Ascending aorta (tissue), 2 donors: ENCODE measurements around the gene CPLANE2. TPM values are rescaled to one million over a fixed set of nuclear protein-coding genes. Genes with fewer than 3 reads are reported as not detected.

Source experiments
- DNase-seq, 2 donors: peaks; one replicate each; pipeline ENCODE4 v3.0.0-alpha.2; 2019; ENCODE audit warnings: low spot score in 2 of 2
- H3K27ac ChIP-seq, 2 donors: fragments of 200-600 bp; sonication (generic); one replicate each; pipeline ENCODE4 v1.5.1; 2016 to 2017; ENCODE audit warnings: mild to moderate bottlenecking in 1 of 2
- H3K27me3 ChIP-seq: fragments of 200-600 bp; sonication (generic); one replicate; pipeline ENCODE4 v1.5.1; 2017
- H3K36me3 ChIP-seq, 2 donors: fragments of 200-600 bp; sonication (generic); one replicate each; pipeline ENCODE4 v1.5.1; 2016
- H3K4me1 ChIP-seq, 2 donors: fragments of 200-600 bp; sonication (generic); one replicate each; pipeline ENCODE4 v1.5.1; 2016 to 2017; ENCODE audit warnings: mild to moderate bottlenecking in 1 of 2
- H3K4me3 ChIP-seq, 2 donors: fragments of 200-600 bp; sonication (generic); one replicate each; pipeline ENCODE4 v1.5.1; 2016 to 2017; ENCODE audit warnings: mild to moderate bottlenecking in 1 of 2
- H3K9me3 ChIP-seq, 2 donors: fragments of 200-600 bp; sonication (generic); one replicate each; pipeline ENCODE4 v1.5.1; 2016
- intact Hi-C: fragments of 100-400 bp; cut with DNase I; formaldehyde crosslinking; loops from one replicate; pipeline ENCODE4 v1.15.1; 2023
- total RNA-seq: library from RNA; depleted of rRNA; stranded (reverse); fragments of >200 nt; gene quantifications from one replicate; pipeline ENCODE4 v1.1.0, GENCODE V29; 2016
- TF ChIP-seq, protein P1 (sequence below), 3 experiments: fragments of 200-600 bp in 2 of 3; fragments of 450-650 bp in 1 of 3; sonication (generic) in 2 of 3; IDR thresholded peaks; one replicate each; pipeline ENCODE4 v1.5.1; 2016 to 2019; ENCODE audit warnings: antibody characterized with exemption in 3 of 3, mild to moderate bottlenecking in 1 of 3, moderate library complexity in 1 of 3

The CPLANE2 gene, protein sequence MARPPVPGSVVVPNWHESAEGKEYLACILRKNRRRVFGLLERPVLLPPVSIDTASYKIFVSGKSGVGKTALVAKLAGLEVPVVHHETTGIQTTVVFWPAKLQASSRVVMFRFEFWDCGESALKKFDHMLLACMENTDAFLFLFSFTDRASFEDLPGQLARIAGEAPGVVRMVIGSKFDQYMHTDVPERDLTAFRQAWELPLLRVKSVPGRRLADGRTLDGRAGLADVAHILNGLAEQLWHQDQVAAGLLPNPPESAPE
- total RNA-seq: not detected

DNA sequence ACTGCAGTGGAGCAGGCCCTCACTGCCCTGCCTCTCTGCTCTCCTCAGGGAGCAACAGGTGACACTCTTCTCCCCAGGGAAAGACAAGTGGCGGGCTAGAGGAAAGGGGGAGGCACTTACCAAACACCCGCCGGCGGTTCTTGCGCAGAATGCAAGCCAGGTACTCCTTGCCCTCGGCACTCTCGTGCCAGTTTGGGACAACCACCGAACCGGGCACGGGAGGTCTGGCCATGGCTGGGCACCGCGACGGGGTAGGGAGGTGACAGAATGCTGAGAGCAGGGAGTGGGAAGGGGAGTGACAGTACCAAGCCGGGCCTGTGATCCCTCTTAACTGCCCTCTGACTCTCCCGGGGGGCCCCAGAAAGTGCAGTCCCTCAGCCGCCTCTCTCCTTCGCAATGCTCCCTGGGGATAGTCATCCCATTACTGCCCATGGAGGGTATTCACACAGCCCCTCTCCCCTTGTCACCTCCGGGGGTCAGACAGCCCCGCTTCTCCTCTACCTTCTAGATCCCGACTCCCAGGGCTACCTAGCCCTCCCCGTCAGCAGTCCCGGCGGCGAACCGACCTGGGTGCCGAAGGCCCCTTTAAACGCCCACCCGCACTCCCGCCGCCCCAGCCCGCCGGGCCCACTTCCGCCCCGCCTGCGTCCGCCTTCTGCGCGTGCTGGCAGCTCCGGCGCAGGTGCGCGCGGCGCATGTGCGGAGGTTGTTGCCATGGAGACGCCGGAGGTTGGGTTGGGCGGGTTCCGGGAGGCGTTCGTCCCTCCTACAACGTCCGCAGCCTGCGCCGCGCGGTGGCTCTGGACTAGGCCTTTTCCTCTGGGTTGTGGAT lies at the start of gene CPLANE2:
Gene CPLANE2 (minus strand): TSS at position 673 of the 832 bp plus-strand sequence. CDS start 441 bp downstream, at position 232.
- H3K4me1 ChIP-seq: peaks cover 0 to 19% of the 10 kb centered on the region in 2 donors
- TF ChIP-seq, protein P1, sequence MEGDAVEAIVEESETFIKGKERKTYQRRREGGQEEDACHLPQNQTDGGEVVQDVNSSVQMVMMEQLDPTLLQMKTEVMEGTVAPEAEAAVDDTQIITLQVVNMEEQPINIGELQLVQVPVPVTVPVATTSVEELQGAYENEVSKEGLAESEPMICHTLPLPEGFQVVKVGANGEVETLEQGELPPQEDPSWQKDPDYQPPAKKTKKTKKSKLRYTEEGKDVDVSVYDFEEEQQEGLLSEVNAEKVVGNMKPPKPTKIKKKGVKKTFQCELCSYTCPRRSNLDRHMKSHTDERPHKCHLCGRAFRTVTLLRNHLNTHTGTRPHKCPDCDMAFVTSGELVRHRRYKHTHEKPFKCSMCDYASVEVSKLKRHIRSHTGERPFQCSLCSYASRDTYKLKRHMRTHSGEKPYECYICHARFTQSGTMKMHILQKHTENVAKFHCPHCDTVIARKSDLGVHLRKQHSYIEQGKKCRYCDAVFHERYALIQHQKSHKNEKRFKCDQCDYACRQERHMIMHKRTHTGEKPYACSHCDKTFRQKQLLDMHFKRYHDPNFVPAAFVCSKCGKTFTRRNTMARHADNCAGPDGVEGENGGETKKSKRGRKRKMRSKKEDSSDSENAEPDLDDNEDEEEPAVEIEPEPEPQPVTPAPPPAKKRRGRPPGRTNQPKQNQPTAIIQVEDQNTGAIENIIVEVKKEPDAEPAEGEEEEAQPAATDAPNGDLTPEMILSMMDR (IDR thresholded peaks at IDR 0.05): no peak
- DNase-seq: peak; percentile 68 to 97
- H3K4me3 ChIP-seq: peak within 1 kb of the TSS; percentile 67 to 72
- H3K27me3 ChIP-seq: no peaks in the 10 kb centered on the region
- no peaks in the 10 kb centered on the region for H3K9me3 ChIP-seq
- peak within 1 kb of the TSS; percentile 74 to 84 for H3K27ac ChIP-seq
- H3K36me3 ChIP-seq: no peaks in the 10 kb centered on the region
- intact Hi-C loops: loop anchor here (1.0 to 2.0 kb wide), 3 partner anchors 13 to 30 kb away; no protein-coding TSS in a partner anchor

DNA sequence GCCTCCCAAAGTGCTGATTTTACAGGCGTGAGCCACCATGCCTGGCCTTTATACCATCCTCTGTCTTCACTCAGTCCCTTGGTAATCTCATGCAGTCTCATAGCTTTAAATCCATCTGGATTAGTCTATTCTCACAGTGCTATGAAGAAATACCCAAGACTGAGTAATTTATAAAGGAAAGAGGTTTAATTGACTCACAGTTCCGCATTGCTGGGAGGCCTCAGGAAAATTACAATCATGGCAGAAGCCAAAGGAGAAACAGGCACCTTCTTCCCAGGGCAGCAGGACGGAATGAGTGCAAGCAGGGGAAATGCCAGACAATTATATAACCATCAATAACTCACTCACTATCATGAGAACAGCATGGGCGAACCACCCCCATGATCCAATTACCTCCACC lies 49.1 kb upstream of the CPLANE2 start:
- H3K36me3 ChIP-seq: peaks cover 24 to 39% of the 10 kb centered on the region in 2 donors
- H3K9me3 ChIP-seq: no peaks in the 10 kb centered on the region
- H3K4me1 ChIP-seq: peaks cover 0 to 21% of the 10 kb centered on the region in 2 donors
- H3K4me3 ChIP-seq: no peak overlapping the region
- H3K27me3 ChIP-seq: no peaks in the 10 kb centered on the region
- DNase-seq: no peak
- H3K27ac ChIP-seq: peak overlapping the region; percentile 60 to 87
- TF ChIP-seq, protein P1 (IDR thresholded peaks at IDR 0.05): no peak
- intact Hi-C loops: no loop called here

DNA sequence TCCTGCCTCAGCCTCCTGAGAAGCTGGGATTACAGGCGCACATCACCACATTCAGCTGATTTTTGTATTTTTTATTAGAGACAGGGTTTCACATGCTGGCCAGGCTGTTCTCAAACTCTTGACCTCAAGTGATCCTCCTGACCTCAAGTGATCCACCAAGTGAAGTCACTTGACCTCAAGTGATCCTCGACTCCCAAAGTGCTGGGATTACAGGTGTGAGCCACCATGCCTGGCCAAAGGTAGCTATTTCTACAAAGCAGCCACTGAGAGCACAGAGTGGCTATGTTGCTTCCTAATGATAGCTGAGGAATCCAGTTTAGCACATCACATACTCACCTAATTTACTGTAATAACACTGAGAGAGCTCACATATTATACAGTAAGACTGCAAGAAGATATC lies 44.8 kb upstream of the CPLANE2 start:
- peak in 1 of 2 donors; percentile 9 for DNase-seq
- intact Hi-C loops: no loop called here
- H3K36me3 ChIP-seq: peaks cover 4 to 27% of the 10 kb centered on the region in 2 donors
- TF ChIP-seq, protein P1 (IDR thresholded peaks at IDR 0.05): no peak
- no peak overlapping the region for H3K27ac ChIP-seq
- H3K4me3 ChIP-seq: no peak overlapping the region
- peaks cover 0 to 13% of the 10 kb centered on the region in 2 donors for H3K4me1 ChIP-seq
- no peaks in the 10 kb centered on the region for H3K9me3 ChIP-seq
- no peaks in the 10 kb centered on the region for H3K27me3 ChIP-seq

DNA sequence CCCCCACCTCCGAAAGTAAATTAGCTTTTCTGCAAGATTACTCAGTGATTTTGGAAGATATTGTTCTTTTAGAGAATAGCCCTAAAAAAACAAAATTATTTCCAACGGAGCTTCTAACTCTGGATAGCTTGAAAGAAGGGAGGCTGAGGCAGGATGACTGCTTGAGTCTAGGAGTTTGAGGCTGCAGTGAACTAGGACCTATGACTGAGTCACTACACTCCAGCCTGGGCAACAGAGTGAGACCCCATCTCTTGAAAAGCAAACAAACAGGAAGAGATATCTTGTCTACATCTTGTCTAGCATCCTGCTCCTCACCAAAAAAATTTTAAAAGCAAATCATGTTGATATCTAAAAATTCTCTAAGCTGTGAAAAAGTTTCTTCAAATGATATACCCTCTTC lies 42.2 kb upstream of the CPLANE2 start:
- Histone ChIP-seq H3K4me1 (peaks cover 0 to 10% of the 10 kb centered on the region in 2 donors), H3K36me3 (peaks cover 0 to 9% of the 10 kb centered on the region in 2 donors), H3K27me3 (no peaks in the 10 kb centered on the region), H3K9me3 (no peaks in the 10 kb centered on the region), H3K4me3 (no peak overlapping the region), H3K27ac (peak overlapping the region in 1 of 2 donors; percentile 19)
- intact Hi-C loops: no loop called here
- TF ChIP-seq, protein P1 (IDR thresholded peaks at IDR 0.05): no peak
- DNase-seq: peak in 1 of 2 donors; percentile 35

DNA sequence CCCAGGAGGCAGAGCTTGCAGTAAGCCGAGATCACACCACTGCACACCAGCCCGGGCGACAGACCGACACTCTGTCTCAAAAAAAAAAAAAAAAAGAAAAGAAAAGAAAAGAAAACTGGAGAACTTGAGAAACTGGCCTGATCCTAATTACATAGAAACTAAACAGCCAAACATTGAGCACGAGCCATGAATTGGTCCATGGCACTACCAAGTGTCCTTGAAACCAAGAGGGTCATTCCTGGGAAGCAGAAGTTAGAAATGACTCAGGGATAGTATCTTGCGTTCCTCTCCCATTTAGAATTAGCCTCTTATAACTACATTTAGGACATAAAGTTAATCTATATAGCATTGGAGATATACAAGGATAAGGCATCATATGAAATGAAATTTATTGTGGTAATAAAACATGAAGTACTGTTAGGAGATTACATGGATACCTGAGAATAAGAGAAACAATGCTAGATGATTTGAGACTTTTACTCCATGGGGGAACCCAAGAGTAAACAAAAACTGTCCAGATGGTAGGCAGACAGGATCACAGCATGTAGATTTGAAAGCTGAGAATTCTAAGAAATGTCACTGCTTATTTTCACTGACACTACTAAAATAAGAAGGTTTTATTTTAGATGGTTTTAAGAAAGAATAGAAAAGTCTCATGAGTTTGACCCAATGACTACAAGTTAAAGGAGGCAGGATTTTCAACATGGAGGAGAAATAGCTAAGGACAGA lies 39.5 kb upstream of the CPLANE2 start:
- peaks cover 3 to 4% of the 10 kb centered on the region in 2 donors for H3K36me3 ChIP-seq
- H3K9me3 ChIP-seq: no peaks in the 10 kb centered on the region
- TF ChIP-seq, protein P1 (IDR thresholded peaks at IDR 0.05): no peak
- peaks cover 0 to 21% of the 10 kb centered on the region in 2 donors for H3K4me1 ChIP-seq
- DNase-seq: no peak
- no peak overlapping the region for H3K27ac ChIP-seq
- intact Hi-C loops: no loop called here
- H3K4me3 ChIP-seq: no peak overlapping the region
- no peaks in the 10 kb centered on the region for H3K27me3 ChIP-seq
